ENCODE measurements around the gene SLC35F1.

GRCh38 chr6:118124851-118125250, 217.8 kb downstream of the SLC35F1 start:
- TF ChIP-seq CTCF (IDR thresholded peaks at IDR 0.05) (no peak), EZH2 (IDR thresholded peaks at IDR 0.05) (no peak), EZH2phosphoT487 (IDR thresholded peaks at IDR 0.05) (no peak)
